ENCODE results near the gene MRPL37.

Gene MRPL37

DNA sequence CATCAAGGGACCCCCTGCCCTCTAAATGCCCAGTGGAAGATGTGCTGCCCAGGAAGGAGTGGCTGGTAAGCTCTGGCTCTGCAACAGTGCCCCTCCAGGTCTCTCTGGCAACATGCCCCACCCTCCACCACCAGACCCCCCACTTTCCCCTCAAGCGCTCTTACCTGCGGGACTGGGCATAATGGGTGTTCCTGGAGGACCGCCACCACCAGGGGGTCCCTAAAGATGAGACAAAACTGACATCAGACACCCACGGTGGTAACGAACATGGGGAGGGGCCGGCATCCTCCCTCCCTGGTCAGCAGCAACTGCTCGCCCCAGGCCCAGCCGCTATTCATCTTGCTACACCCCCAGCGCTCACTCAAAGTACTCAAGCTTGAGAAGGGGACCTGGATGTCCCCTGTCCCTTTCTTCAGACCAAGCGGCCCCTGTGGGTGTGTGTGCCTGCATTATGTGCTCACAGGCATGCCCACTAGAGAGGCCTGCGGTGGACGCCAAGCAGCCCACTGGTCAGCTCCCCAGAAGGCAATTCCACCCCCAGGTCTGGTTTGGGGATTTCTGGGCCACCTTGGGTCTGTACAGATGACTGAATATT lies 40.9 kb downstream of the MRPL37 start:
- no peak for DNase-seq (ENCODE audit: low spot score)

DNA sequence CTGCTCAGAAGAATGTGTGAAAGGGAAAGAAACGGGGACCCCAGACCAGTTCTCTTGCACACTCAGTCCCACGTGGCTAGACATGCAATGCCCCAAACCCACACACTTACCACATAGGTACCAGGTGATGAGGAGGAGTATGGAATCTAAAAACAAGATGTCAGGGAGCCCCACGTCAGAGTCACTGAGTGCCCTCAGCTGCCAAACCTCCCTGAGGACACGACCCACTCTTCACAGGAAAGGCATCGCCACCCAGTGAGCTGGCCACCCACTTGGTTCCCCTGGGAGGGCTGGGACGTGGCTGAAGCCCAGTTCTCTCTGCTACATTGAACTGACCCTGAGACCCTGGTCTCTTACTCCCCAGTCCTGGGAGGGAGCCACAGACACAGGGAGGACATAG lies 41.4 kb downstream of the MRPL37 start:
- no peak for DNase-seq (ENCODE audit: low spot score)

DNA sequence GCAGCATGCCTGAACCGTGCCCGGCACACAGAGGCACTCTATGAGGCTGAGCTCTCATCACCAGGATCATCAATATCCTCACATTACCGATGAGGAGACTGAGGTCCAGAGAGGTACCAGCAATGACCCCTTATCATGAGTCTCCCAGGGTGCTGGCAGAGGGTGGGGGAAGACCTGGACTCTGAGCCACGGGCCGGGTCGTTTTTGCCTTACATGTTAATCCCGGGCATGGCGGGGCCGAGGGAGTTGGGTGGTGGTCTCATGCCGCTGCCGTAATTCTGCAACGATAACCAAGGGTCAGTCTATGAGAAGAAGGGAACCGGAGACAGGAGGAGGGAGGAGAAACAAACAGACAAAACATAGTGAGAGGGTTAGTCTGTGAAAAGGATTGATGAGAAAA lies 43.1 kb downstream of the MRPL37 start:
- DNase-seq (ENCODE audit: low spot score), result no peak

DNA sequence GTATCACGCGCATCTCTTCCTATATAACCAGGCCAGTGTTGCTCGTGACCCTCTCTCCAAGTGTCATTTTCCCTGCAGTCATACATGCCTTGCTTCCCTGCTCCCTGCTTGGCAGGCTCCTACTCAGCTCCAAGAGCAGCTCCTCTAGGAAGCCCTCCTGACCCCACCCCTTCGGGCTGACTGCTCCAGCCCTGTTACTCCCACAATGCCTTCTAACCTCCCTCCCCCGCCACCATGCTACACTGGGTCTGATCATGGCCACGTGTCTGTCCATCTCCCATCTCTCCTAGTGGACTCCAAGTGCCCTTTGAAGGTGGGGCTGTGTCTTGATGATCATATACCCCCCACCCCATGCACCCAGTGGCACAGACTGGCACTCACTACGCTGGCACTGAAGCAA lies 44.7 kb downstream of the MRPL37 start:
- DNase-seq (ENCODE audit: low spot score), result no peak

DNA sequence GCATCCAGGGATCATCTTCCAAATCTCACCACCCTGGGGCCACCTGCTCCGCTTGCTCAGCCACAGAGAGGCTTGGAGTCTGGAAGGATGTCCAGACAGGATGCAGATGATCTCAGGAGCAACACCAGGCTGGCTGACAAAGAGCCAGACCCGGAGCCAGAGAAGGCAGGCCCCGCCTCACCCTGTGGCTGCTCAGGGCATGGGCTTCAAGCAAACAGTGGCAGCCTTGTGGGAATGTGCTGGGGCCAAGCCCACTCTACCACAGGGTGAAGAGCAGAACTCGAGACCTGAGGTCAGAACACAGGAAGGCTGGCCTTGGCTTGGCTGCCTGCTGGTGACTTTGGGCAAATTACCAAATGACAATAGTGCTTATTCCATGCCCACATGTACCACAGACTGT lies 45.5 kb downstream of the MRPL37 start:
- peak; percentile 56 for DNase-seq (ENCODE audit: low spot score)

DNA sequence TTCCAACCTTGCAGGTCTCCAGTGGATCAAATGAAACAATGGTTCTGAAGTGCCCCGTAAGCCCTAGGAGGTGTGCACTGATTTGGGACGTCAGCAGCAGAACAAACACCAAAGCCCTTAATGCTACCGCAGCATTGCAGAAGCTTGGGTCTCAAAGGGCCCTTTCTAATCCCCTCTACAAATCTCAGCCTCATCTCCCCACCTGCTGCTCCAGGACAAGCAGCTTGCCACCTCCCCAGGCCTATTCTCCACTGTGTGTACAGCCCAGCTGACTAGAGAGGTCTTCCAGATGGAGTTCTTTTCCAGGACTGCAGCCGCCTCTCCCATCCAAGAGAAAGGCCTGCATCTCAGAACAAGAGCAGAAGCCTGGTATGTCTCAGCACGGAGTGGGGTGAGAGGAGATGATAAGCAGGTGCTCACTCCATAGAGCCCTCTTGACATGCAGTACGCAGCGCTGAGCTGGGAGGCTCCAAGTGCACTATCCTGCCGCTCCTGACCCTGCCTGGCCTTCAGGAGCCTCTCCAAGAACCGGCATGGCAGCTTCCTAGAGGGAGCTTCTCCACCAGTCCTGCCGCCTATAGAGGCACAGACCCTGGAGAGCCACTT lies 46.3 kb downstream of the MRPL37 start:
- DNase-seq (ENCODE audit: low spot score), result no peak

DNA sequence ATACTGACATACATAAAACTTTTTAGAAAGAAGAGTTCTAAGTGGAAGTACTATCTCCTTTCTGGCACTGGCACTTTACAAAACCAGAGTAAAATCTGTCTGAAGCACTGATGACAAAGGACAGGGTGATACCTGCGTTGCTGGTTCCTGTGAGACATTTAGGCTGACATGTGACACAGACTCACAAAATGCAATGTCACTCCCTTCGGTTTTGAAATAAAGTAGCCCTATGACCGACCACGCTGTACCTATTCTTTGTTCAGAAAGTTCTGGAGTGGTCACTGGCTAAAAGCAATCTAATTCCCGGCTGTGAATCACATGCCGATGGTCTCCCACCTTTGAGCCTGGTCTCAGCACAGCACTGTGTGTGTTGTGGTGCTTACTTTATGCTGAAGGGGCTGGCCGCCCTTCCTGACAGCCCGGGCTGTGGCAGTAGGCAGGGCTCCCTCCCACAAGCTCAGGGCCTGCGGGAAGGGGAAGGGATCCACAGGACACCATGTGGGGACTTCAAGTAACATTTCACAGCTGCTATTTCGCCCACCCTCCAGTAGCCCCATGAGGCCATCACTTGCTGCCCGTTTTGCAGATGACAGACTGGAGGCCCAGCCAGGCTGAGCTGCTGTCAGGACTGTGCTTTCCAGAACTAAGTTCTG lies 48.0 kb downstream of the MRPL37 start:
- no peak for DNase-seq (ENCODE audit: low spot score)

DNA sequence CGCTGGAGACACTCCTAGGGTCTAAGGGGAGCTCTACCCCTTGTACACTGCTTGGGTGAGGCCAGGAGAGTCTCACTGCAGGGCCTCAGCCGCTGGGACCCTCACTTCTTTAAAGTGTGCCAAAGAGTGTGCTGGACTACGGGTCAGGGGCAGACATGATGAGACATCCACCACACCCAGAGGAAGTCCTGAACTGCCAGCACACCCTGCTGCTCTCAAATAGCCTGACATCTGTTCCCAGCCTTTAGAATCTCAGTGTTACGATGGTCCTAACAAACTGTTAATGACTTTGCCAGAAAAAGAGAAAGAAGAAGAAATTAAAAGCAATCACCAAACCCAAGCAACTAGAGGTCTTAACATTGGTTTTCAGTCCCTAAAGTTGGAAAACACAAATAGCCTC lies 49.0 kb downstream of the MRPL37 start:
- DNase-seq (ENCODE audit: low spot score), result no peak

DNA sequence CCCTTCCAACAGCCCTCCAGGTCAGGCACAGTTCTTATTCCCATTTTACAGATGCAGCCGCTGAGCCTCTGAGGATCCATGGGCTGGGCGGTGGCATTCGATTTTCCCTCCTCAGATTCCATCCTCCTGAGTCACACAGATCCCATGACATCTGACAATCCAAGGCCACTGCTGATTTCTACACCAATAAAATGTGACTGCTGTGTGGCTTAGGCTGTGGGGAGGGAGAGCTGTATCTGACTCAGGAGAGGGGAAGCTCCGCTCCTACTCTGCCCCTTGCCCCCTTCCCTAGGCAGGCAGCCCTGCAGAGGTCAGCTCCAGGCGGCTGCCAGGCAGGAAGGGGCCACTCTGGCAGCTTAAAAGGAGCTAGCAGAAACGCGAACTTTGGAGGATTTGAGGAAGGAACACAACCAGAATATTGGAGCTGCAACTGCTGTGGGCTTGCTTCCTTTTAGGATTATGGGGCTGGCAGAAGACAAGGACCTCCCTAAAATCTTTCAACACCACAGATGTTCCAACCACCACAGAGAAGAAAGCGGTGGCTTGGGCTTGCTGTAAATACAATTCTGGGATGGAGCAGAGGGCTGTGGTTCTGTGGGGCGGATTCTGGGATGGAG lies 50.0 kb downstream of the MRPL37 start:
- peak; percentile 78 for DNase-seq (ENCODE audit: low spot score)

DNA sequence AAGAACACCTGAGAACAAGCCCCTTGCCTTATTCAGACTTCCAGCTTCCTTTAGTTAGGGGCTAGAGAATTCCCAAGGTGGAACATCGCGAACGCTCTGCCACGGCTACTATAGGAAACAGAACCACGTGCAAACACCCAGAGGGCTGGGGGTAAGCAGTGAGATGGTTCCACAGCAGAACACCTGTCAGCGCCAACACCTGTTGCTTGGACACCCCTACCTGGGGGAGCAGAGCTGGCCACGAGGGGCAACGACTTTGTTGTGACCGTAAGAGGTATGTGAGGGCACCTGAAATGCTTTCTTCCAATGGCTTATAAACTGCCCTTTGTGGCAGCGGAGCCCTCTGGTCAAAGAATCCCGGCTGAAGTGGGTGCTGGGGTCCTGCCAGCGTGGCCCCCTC lies 50.7 kb downstream of the MRPL37 start:
- no peak for DNase-seq (ENCODE audit: low spot score)

DNA sequence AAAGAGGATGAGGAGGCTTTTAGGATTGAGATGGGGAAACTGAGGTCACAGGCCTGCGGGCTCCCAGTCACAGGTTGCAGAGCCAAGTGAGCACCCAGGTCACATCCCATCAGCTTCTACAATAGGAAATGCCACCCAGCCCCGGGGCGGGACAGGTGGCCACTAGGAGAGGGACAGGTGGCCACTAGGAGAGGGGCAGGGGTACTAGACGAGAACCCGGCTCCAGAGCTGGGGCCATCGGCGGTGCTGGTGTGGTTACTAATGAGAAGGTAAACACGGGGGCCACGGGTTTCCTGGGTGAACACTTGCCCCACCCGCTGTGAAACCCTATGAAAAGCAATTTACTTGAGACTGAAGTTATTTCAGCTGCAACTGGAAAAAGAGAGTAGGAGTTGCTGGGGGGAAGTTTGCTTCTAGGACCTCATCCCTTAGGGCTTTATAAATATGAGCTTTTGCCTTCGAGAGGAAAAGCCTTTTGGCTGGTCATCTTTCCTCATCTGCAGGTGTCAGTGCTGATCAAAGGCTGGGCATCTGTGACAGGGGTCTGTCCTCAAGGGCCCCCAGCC lies 52.5 kb downstream of the MRPL37 start:
- no peak for DNase-seq (ENCODE audit: low spot score)

DNA sequence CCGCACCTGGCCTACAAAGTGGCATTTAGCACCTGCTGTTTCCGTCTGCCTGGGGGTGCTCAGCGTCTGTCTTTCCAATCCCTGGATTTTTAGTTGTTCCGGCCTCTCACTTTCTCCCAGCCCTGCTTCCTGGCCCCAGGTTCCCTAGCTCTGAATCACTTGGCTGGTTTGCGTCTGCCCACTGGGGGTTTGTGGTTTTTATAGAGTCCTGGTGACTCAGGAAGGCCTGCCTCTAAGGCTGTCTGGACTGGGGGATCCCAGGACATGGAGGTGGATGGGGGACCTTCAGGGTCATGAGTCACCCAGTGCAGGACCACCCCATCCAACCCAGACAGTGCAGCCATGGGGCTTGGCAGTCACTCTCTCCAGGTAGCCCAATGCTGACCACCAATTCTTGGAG lies 53.5 kb downstream of the MRPL37 start:
- peak; percentile 84 for DNase-seq (ENCODE audit: low spot score)

DNA sequence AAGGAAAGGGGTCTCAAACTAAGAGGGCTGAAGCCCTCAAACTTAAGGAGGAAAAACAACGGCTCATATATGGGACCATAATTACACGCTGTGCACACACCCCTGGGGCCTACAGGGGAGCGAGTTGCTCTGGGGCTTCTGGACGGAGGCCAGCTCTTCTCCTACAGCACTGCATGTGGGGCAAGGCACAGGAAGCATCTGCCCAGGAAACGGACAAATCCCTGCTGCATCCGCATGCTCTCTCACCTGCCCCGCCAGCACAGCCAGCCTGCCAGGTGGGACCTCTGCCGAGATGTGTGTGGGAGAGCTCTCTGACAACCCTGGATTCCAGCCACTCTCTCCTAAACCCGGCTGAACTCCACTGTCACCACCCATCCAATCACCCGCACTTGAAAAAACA lies 54.1 kb downstream of the MRPL37 start:
- peak; percentile 80 for DNase-seq (ENCODE audit: low spot score)

DNA sequence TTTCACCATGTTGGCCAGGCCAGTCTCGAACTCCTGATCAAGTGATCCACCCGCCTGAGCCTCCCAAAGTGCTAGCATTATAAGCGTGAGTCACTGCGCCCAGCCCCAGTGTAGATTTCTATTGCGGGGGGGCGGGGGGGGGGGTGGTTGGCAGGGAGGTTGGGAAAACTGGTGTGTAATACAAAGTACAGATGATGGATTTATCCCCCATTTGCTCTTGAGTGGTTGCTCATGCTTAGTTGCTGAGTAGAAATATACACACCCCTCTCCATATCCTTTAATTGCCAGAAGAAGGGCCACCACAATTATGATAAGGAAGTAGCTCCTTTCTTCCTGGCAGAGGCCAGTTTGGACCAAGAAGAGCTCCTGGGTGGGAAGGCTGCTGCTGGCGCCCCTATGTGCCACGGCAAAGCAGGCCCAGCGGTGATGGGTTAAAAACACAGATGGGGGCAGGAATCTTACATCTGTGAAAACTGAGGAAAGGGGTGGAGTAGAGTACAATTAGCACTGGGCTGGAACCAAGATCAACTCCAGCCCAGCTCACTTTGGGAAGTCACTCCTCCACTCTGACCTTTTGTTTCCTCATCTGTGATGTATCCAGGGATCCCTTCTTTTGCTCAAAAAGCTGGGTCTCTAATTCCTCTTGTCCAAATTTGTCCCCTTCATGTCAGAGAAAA lies 55.2 kb downstream of the MRPL37 start:
- no peak for DNase-seq (ENCODE audit: low spot score)

DNA sequence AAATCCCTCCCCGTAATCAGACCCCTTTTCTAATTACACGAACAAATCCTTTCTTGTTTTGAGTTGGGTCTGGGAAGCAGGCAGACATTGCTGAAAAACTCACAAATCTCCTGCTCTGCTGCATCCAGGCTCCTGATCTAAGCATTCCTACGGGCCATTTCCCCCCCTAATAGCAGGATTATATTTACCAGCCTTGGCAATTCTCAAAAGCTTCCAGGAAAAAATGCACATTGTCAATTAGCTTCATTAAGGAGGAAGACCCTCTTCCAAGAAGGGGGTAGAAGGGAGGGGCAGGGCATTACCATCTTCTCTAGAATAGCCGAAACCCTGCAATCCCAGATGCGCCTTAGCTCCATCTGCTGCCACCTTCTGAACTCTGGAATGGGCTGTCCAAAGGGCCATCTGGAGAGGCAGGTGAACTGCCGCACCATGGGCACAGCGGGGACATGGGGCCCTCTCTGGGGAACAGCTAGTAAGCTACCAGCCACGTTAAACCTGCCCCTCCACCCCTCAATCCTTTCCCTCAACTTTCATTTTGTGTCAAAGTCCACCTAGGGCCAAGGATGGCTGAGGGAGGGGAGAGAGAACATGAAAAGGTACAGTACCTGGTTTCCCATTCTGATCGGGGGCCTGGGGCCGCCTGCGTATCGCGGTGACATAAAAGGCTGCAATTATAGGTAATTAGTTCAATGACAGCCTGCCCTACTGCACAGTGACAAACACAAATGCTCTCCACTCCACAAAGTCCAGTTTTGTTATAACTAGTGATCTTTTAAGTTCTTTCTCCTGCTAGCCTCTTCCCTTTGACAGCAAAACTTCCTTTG lies 56.8 kb downstream of the MRPL37 start:
- no peak for DNase-seq (ENCODE audit: low spot score)

DNA sequence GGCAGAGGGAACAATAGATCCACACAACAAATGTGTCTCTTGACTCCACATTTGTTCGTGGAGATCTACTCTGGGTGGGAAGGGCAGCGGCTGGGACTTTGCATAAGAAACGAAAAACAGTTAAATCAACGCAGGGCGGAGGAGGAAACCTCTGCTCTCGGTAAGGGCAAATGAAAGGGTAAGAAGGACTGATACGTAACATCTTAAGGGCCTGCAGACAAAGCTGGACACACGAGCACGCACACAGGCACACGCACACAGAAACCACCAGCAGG lies 57.3 kb downstream of the MRPL37 start:
- DNase-seq (ENCODE audit: low spot score), result no peak

DNA sequence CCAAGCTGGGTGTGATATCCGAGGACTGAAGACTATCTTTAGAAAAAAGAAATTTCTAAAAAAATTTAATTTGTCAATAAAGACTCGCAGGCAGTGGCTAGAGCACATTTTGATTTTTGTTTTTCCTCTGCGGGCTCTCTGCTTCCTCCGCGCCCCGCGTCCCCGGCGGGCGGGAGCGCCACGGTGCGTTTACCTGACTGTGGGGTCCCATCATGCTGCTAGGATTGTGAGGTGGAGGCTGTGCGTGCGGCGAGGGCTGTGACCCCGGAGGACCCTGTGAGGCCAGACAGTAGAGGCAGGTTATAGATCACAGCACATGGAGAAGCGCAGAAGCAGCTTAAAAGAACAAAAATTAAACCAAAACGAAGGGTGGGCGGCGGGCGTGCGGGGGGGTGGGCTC lies 57.9 kb downstream of the MRPL37 start:
- no peak for DNase-seq (ENCODE audit: low spot score)

DNA sequence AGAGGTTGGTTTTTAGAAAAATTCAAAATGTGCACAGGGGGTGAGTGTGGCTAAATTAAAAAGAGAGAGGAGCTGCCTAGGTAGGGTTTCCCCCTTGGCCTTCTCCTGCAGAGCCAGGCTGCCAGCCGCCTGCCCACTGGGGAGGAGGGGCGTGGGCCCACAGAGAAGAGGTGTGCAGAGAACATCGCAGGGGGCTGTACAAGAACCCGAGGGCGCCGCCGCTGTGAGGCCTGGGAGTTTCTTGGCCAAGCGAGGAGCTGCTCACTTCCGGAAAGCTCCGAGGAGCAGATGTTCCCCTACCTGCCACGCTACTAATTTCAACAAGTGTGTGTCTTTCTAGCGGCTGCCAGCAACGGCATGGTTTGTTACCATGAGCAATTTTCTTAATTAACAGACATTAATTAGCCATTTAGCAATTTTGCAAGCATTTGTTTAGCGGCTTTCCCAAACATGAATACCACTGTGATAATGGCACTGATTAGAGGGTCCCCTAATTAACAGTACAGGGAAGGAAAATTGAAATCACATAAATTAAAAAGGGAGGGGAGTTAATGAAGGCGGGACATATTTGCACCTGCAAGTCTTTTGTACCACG lies 59.7 kb downstream of the MRPL37 start:
- DNase-seq (ENCODE audit: low spot score), result no peak

DNA sequence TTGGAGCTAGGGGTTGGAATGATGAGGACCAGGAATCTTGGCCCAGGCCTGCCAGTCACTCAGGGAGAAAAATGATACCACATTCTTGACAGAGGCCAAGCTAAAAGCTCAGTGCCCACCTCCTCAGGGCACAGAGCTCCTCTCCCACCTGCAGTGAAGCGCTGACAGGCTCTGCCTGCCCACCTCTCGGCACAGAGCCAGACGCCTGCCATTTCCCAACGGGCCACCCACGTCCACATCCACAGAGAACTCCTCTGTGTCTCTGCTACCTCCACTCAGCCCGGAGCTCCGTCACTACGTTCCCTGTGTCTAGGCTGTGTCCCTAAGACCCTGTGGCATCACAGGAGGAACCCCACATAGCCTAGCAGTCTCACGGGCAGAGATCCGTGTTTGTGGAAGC lies 60.8 kb downstream of the MRPL37 start:
- DNase-seq (ENCODE audit: low spot score), result no peak

DNA sequence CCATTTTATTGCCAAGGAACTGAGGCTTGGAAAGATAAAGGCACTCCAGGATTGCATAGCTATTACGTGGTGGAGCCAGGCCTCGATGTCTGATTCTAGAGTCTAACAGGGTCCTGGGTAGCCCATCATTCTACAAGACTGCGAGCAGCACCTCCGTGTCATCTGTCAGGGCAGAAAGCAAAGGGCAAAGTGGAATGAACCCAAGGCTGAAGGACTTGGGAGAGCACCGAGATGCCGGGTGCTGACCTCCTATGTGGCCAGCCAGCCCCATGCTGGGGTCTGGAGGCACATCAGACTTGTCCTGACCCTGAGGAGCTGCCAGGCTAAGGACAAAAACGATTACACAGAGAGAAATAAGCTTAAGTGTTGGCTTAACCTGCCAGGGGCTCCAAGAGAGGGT lies 62.3 kb downstream of the MRPL37 start:
- DNase-seq (ENCODE audit: low spot score), result no peak

DNA sequence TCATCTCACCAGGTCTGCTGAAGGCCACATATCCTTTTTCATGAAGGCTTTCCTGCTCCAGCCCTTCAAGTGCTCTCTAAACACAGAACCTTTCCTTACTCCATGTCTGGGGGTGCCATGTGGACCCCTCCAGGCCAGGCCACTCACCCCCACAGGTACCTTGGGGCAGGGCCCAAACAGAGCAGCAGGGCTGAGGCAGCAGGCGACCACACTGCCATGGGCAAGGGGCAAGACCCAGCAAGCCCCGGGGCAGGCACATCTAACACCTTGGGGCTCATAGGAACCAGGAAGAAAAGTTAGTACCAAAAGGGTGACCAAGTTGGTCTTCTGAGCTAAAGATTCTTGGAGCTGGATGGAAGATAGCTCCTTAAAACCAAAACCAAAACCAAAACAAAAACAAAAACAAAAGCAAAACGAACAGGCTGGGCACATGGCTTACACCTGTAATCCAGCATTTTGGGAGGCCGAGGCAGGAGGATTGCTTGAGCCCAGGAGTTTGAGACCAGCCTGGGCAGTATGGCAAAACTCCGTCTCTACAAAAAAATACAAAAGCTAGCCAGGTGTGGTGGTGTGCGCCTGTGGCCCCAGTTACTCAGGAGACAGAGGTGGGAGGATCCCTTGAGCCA lies 63.7 kb downstream of the MRPL37 start:
- no peak for DNase-seq (ENCODE audit: low spot score)
